ENCODE measurements around the gene IL17C.

The IL17C gene

GRCh38 chr16:88647178-88648070, 9.1 kb downstream of the IL17C start:
- DNase-seq = no peak

- DNase-seq = no peak
Measured at GRCh38 chr16:88649195-88649923, 11.0 kb downstream of the IL17C start.

DNA sequence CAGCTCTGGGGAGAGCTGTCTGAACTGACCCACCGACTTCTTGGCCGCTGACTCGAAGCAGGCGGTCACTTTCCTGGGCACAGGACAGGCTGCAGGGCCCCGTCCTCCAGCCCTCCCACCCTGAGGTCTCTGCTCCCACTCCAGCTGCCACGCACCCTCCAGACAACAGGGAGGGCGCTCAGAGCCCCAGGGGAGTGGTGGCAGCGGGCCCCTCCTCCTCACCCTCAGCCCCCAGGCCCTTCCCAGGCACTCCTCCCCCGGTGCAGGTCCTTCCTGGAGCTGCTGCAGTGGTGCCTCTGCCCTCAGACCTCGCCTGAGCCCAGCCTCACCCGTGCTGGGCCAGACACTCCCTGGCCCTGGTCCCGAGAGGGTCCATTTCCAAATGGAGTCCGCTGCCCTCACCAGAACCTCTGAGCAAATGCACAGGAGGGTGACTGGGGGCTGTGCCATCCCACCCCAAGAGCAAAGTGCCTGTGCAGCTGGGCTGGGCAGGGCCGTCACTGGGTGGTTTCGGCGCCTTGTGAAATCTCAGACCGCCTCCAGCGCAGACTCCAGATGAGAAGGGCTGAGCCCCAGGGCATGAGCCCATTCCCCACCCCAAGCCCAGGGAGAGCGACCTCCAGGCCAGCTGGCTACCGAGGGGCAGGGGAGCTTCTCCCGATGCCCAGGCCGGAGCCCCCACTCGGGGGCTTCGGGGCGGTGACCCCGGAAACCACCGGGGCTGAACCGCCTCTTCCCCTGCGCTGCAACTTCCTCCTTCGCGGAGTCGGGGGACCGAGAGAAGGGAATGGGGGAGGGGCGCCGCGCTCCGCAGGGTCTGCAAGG, 11.8 kb downstream of the IL17C start:
- peak; percentile 52 for DNase-seq

GRCh38 chr16:88650749-88651275, 12.4 kb downstream of the IL17C start, which contains the start of gene CYBA:
CYBA (minus strand) TSS chr16:88651053; CDS start chr16:88651013, 40 bp downstream.
- peak; percentile 90 for DNase-seq

- peak; percentile 88 for DNase-seq
Measured at GRCh38 chr16:88651276-88651988, 13.1 kb downstream of the IL17C start.

GRCh38 chr16:88651989-88652761, 13.8 kb downstream of the IL17C start:
- no peak for DNase-seq

DNA sequence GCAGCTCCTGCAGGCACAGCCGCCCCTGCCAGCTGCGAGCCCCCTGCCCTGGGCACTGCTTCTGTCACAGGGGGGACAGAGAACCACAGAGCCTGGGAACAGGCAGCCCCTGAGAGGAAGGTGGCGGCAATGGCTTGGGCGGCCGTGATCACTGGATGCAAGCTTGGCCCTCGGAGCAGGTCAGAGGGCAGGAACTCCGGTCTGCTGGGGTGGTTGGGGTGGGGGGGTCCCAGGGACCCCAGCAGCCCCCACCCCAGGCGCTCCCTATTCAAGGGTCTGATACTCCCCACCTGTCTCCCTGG, 14.3 kb downstream of the IL17C start:
- DNase-seq = no peak

- no peak for DNase-seq
Measured at GRCh38 chr16:88653101-88653500, 14.7 kb downstream of the IL17C start.

GRCh38 chr16:88653596-88654362, 15.4 kb downstream of the IL17C start:
- peak; percentile 33 for DNase-seq

- DNase-seq = no peak
Measured at GRCh38 chr16:88654363-88655052, 16.1 kb downstream of the IL17C start.

- no peak for DNase-seq
Measured at GRCh38 chr16:88655053-88655732, 16.8 kb downstream of the IL17C start.

DNA sequence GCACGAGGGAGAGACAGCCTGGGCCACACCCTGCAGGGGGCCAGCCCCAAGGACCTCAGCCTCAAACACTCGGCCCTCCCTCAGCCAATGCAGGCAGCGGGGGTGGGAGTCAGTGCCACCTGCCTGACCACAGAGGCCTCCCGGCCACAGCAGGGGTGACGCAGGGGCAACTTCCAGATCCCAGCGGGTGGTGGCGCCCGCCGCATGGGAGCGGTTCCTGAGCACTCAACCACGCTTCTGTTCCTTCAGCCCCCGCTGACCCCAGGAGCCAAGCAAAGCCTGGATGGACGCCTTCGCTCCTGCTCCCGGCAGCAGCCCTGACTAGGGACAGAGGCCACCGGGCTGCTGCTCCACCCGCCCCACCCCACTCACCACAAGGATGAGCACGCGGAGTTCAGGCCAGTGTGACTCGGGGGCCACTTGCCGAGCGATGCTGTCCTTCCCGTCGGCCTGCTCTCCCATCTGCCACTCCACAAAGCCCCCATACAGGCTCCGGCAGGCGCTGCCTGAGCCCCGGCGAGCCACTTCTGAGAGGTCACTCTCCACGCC, 17.4 kb downstream of the IL17C start:
- no peak for DNase-seq

DNA sequence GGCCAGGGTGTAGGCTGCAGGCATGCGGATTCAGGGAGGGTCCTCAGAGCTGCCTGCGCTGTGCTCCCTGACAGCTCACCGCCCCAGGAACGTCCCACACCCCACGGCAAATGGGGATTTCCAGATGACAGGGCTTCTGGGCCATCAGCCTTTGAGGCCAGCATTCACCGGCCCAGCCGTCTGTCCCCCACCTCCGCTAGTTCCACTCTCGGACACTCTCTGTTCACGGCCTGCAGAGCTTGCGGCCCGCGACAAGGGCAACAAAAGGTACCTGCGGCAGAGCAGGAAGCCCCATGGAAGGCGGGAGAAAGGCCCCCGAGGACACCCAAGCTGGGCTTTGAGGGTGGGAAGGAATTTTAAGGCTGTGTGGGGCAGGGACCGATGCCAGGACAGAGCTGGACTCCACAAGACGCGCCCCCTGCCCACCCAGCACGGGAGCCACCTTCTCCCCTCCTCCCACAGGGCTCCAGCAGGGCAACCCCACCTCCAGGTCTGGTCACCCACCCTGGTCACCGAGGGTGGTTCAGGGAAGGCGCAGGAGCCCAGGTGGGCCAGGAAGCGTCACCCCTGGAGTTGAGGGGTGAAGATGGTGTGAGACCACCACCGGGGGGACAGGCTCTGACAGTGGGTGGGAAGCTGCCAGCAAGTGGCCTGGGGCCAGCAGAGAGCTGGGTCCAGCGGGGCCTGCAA, 18.1 kb downstream of the IL17C start:
- DNase-seq = no peak

- no peak for DNase-seq
Measured at GRCh38 chr16:88657371-88657770, 19.0 kb downstream of the IL17C start.

DNA sequence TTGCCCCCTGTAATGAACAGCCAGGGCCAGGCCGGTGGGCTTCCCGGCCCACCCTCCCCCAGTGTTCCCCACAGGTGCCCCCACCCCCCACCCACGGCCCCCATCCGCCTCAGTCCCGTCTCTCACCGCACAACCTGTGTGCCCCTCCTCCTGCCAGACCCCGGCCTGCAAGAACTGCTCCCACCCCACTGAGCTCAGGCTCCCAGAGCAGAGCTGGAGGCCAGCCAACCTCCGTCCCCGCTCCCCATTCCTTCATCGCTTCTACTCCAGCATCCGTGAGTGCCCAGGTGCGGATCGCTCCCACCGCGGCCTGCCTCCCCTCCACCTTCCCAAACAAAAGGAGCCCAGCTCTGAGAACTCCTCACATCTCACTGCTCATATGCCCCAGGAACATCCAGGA, 20.3 kb downstream of the IL17C start:
- no peak for DNase-seq

GRCh38 chr16:88659160-88659559, 20.8 kb downstream of the IL17C start:
- no peak for DNase-seq

GRCh38 chr16:88661468-88661867, 23.1 kb downstream of the IL17C start:
- no peak for DNase-seq

DNA sequence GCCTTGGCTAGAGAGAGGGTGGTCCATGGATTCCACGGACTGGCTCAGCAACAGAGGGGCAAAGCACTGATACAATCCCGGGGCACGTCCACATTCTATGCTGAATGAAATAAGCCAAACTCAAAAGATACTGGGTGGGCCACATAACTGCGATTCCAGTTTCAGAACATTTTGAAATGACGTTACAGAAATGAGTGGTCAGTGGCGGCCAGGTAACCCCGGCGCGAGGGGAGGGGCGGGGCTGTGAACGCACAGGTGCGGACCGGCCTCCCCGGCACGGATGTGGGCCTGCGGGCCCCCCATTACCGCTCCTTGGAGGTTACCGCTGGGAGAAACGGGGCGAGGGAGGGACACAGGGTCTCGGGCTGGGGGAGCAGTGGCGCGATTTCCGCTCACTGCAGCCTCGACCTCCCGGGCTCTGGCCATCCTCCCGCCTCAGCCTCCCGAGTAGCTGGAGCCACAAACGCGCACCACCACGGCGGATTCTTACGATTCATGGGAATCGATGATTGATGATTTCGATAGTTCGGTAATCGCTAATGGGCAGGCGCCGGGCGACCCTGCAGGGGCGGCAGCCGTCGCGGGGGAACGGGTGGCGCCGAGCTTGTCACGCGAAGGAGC, 24.0 kb downstream of the IL17C start:
- no peak for DNase-seq

Measured in CD4-positive, alpha-beta T cell treated with Interleukin-15 for 1 hour (primary cell).